ENCODE measurements around the gene CYFIP1.

DNA sequence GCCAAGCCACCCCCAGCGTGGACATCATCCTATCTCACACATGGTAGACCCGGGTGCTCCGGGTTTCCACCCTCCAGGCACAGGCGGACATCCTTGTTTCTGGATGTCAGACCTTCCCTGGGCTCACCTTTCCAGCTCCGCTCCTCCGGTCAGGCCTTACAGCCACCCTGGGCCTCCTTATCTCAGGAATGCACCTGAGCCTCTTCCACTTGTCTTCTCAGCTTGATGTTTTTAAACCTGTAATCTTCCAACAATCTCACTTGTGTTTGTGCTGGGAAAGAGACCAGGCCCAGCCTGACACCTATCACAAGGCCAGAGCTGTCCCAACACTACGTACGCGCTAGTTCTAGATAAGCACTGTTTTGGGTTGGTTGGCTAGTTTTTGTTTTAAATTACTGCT, 87.8 kb downstream of the CYFIP1 start:
- TF ChIP-seq TAF1 (IDR thresholded peaks at IDR 0.05; ENCODE audit: low read depth) (no peak), TCF12 (IDR thresholded peaks at IDR 0.05; ENCODE audit: low read depth) (no peak), ZBTB7A (IDR thresholded peaks at IDR 0.05; ENCODE audit: low read depth) (no peak), EP300 (IDR thresholded peaks at IDR 0.05; ENCODE audit: borderline replicate concordance) (no peak), RAD21 (IDR thresholded peaks at IDR 0.05; ENCODE audit: low read depth) (no peak), YY1 (IDR thresholded peaks at IDR 0.05; ENCODE audit: low read depth) (no peak), CEBPB (IDR thresholded peaks at IDR 0.05) (no peak), CREB1 (IDR thresholded peaks at IDR 0.05; ENCODE audit: low read depth) (no peak), EGR1 (IDR thresholded peaks at IDR 0.05) (no peak), NFIC (IDR thresholded peaks at IDR 0.05) (no peak), FOXM1 (IDR thresholded peaks at IDR 0.05; ENCODE audit: borderline replicate concordance, low read depth) (no peak)
- TF ChIP-seq, protein P1, sequence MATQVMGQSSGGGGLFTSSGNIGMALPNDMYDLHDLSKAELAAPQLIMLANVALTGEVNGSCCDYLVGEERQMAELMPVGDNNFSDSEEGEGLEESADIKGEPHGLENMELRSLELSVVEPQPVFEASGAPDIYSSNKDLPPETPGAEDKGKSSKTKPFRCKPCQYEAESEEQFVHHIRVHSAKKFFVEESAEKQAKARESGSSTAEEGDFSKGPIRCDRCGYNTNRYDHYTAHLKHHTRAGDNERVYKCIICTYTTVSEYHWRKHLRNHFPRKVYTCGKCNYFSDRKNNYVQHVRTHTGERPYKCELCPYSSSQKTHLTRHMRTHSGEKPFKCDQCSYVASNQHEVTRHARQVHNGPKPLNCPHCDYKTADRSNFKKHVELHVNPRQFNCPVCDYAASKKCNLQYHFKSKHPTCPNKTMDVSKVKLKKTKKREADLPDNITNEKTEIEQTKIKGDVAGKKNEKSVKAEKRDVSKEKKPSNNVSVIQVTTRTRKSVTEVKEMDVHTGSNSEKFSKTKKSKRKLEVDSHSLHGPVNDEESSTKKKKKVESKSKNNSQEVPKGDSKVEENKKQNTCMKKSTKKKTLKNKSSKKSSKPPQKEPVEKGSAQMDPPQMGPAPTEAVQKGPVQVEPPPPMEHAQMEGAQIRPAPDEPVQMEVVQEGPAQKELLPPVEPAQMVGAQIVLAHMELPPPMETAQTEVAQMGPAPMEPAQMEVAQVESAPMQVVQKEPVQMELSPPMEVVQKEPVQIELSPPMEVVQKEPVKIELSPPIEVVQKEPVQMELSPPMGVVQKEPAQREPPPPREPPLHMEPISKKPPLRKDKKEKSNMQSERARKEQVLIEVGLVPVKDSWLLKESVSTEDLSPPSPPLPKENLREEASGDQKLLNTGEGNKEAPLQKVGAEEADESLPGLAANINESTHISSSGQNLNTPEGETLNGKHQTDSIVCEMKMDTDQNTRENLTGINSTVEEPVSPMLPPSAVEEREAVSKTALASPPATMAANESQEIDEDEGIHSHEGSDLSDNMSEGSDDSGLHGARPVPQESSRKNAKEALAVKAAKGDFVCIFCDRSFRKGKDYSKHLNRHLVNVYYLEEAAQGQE (IDR thresholded peaks at IDR 0.05; ENCODE audit: low read depth), result no peak
- TF ChIP-seq, protein P2, sequence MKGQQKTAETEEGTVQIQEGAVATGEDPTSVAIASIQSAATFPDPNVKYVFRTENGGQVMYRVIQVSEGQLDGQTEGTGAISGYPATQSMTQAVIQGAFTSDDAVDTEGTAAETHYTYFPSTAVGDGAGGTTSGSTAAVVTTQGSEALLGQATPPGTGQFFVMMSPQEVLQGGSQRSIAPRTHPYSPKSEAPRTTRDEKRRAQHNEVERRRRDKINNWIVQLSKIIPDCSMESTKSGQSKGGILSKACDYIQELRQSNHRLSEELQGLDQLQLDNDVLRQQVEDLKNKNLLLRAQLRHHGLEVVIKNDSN (IDR thresholded peaks at IDR 0.05), result no peak
- TF ChIP-seq, protein P3, sequence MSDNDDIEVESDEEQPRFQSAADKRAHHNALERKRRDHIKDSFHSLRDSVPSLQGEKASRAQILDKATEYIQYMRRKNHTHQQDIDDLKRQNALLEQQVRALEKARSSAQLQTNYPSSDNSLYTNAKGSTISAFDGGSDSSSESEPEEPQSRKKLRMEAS (IDR thresholded peaks at IDR 0.05), result no peak
